HG03039 (cell line): ENCODE data around the gene PDSS2.
A peak's percentile ranks its signal among the peaks of the same experiment; 100 is the strongest.
"Not testable (repeated sequence)": the region's sequence is repeated elsewhere in the genome, so short reads cannot be mapped to it uniquely, and the experiment has no call there.

ENCODE experiments used
- ATAC-seq: cut with Tn5 transposase; IDR thresholded peaks from one replicate; pipeline ENCODE4 v1.9.1; 2021; ENCODE audit warnings: mild to moderate bottlenecking, moderate library complexity; ENCODE audit not compliant: unreplicated experiment

The PDSS2 gene

GRCh38 chr6:107369493-107369892 is 89.9 kb downstream of the PDSS2 start:
- ATAC-seq: no peak

DNA sequence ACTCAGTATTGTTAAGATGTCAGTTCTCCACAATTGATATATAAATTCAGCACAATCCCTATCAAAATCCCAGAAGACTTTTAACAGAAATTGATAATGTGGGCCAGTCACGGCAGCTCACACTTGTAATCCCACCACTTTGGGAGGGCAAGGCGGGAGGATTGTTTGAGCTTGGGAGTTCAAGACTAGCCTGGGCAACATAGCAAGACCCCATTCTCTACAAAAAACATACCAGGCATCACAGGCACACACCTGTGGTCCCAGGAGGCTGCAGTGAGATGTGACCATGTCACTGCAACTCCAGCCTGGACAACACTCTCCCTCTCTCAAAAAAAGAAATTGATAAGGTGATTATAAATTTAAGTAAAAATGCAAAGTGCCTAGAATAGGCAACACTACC is 90.9 kb downstream of the PDSS2 start:
- ATAC-seq: no peak

DNA sequence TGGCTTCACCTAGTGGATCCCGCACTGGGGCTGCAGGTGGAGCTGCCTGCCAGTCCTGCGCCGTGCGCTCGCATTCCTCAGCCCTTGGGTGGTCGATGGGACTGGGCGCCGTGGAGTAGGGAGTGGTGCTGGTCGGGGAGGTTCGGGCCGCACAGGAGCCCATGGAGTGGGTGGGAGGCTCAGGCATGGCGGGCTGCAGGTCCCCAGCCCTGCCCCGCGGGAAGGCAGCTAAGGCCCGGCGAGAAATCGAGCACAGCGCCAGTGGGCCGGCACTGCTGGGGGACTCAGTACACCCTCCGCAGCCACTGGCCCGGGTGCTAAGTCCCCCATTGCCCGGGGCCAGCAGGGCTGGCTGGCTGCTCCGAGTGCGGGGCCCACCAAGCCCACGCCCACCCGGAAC is 95.2 kb downstream of the PDSS2 start:
- not testable (repeated sequence) for ATAC-seq

DNA sequence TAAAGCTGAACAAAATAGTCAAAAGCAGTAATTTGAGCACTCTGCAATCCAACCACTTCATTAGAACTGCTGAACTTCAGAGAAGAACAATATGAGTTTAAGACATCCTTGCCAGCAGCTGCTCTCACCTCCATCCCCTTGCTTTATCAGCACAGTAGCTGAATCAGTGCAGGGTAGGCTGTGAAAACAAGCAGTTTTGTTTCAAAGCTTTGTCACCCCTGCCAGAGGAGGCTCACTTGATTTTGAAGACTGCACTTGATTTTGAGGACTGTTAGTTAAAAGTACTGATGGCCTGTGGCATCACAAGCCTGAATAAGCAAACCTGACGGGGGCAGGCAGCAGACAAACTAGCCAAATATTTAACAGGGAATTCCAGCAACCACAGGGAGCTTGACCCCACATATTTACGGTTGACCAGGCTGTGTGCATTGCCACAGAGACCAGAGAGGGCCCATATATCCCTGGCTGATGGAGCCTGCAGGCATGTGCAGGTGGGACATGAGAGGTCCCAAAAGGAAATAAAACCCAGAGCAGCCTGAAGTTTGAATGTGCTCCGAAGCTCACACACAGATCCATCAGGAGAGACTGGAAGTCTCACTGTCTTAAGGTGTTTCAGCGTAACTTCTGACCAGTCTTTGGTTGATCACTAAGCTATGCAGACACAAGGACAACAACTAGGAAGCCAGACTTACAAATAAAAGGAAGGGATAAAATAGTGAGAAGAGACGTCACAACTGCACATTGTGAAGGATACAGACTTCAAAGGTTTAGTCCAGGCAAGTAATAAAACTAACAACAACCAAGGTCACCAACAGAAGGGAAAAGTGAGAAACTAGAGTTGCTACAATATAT is 97.4 kb downstream of the PDSS2 start:
- ATAC-seq: no peak

- ATAC-seq: no peak
Measured at GRCh38 chr6:107360476-107360875, 98.9 kb downstream of the PDSS2 start.

GRCh38 chr6:107357842-107358241 is 101.5 kb downstream of the PDSS2 start:
- ATAC-seq: no peak

DNA sequence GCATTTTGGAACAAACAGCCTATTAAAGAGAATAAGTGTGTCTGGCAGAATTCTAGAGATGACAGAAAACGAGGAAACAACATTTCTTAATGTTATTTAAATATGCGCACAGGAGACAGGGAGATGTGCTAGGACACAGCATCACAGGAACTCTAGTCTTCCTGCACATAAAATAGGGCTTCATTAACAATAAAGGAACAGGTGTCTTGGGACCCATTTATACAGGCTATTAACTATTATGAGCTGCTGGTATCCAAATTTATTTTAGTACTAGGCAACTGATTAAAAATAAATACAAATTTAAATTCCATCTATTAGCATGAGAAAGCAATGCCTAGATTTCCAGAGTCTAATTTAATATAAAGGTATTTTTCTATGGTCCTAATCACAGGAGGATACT is 102.3 kb downstream of the PDSS2 start:
- ATAC-seq: no peak

DNA sequence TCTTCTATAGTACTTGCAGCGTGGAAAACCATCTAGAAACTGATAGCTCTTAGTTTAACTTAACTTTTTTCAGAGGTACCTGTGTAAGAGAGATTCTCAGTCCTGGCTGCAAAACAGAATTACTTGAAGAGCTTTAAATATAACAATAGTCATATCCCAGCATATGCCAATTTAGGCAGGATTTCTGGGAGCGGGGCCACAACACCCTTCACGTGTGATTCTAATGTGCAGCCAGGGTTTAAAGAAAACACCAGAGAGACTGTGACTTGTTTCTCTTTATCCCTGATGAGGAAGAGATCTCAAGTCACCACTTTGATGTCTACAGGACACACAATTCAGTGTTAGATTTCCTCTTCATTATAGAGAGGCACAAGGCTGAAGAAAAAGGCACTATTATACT is 103.7 kb downstream of the PDSS2 start:
- no peak for ATAC-seq

DNA sequence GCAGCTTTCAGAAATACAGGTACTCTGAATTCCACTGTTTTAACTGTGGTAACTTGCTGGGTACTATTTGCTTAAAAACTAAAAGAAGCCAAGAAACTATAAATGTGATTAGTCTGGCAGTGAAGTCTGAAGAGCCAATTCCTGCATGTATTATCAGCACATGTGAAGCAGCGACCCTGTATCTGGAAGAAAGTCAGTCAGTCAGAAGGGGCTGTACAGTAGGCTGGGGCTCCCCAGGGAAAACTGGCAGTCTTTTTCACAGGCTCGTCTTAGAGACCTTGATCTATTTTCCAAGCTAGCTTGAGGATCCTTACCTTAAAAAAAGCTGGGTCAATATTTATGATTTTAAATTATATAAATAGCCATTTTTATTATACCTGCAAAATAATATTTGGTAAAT is 104.9 kb downstream of the PDSS2 start:
- ATAC-seq: no peak

- no peak for ATAC-seq
Measured at GRCh38 chr6:107353773-107354382, 105.5 kb downstream of the PDSS2 start.

DNA sequence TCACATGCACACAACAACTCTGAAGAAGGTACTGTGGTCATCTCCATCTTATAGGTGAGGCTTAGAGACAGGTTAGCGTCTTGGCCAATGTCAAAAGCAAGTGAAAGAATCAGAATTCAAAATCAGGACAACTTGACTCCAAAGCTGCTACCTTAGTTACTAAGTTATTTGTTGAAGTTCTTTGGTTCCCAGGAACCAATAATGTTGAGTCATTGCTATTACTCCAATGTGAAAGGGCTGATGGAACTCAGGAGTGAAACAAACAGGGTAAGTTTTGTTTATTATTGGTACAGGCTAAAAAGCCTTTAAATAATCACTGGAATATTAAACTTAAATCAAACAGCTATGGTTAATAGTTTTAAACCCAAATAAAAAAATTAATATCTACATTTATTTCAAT is 111.1 kb downstream of the PDSS2 start:
- ATAC-seq: no peak

DNA sequence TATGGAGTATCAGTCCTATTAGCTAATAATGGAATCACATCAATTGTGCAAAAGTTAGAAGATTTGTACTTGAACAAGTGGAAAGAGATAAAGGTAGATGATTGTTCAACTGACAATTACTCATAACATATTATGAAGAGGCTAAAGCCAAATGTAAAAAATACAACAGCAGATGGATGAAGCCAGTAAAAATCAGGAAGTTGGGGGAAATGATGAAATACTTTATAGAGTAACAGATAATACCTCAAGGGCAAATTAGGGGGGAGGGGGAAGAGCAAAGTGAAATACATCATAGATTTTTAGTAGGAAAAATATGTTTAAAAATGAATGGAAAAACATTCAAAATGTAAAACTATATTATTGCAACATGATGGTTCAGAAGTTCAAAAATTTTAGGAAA is 114.0 kb downstream of the PDSS2 start:
- no peak for ATAC-seq

GRCh38 chr6:107344981-107345380 is 114.4 kb downstream of the PDSS2 start:
- ATAC-seq: no peak

- ATAC-seq: no peak
Measured at GRCh38 chr6:107344383-107344782, 115.0 kb downstream of the PDSS2 start.

DNA sequence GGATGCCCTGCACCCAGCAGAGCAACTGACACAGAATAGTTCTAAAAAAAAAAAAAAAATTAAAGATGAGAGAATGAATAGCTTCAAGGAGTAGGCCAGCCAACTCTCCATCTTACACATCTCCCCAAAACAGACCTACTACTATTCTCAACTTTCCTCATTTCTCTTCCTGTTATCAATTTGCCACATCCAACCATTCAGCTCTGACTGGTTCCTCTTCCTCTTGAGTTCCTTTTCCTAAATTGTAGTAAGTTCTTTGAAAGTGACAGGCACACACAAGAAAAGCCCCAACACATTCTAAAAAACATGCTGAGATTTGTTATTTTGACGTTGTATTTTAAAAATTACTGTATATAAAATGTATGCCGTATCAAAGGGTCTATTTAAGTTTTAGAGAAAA is 117.2 kb downstream of the PDSS2 start:
- no peak for ATAC-seq

- no peak for ATAC-seq
Measured at GRCh38 chr6:107340881-107341280, 118.5 kb downstream of the PDSS2 start.

GRCh38 chr6:107337191-107337741 is 122.1 kb downstream of the PDSS2 start:
- ATAC-seq: no peak

- no peak for ATAC-seq
Measured at GRCh38 chr6:107334026-107334425, 125.3 kb downstream of the PDSS2 start.

GRCh38 chr6:107333491-107333890 is 125.9 kb downstream of the PDSS2 start:
- no peak for ATAC-seq

GRCh38 chr6:107331409-107332386 is 127.7 kb downstream of the PDSS2 start:
- no peak for ATAC-seq

DNA sequence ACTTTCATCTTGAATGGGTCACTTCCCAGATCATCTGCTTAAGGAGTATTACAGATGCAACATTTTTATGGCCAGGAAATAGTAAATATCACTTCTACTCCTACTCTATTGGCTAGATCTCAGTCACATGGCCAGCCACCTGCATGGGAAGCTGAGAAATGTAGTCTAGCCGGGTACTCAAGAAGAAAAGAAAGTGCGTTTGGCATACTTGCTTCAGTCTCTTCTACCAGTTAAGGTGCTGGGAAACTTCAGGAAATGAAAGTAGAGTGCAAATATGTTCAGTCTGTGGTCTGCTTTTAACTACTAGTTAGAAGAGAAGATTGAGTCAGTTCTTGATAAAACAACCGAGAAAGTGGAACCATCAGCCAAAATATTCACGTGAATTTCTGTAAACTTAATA is 129.2 kb downstream of the PDSS2 start:
- ATAC-seq: peak; percentile 94
